ENCODE results near the gene EPG5. TPM values are rescaled to one million over a fixed set of nuclear protein-coding genes. Genes with fewer than 3 reads are reported as not detected.

EPG5 gene
- polyA plus RNA-seq, 2 of the 4 experiments (the other 2 are of a cell fraction), result 3.8 to 10.7 TPM

DNA sequence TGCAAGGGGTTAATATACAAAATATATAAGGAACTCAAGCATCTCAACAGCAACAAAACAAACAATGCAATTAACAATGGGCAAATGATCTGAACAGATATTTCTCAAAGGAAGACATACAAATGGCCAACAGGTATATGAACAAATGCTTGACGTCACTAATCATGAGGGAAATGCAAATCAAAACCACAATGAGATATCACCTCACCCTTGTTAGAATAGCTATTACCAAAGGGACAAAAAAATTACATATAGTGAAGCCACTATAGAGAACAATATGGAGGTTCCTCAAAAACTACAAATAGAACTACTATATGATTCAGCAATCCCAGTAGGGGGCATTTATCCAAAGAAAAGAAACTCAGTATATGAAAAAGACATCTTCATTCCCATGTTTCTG lies 145.4 kb downstream of the EPG5 start:
- 94% methylated on average over 1 of the region's 1 CpG for WGBS (ENCODE audit: missing lambda C conversion rate)
- no peak for FAIRE-seq

GRCh38 chr18:45821026-45821425 lies 146.1 kb downstream of the EPG5 start:
- DNase-seq (ENCODE audit: low read depth in 1 of 2, low spot score in 1 of 2), result no peak
- Histone ChIP-seq H3K4me2 (no peak overlapping the region), H3K27ac (no peak overlapping the region), H3K4me1 (no peaks in the 10 kb centered on the region), H3K9me3 (no peaks in the 10 kb centered on the region), H3K4me3 (no peak overlapping the region)
- no peak for TF ChIP-seq EP300 (IDR thresholded peaks at IDR 0.05)
- TF ChIP-seq SREBF2 (IDR thresholded peaks at IDR 0.05), result no peak
- no peak for TF ChIP-seq JUNB (IDR thresholded peaks at IDR 0.05)
- no peak for TF ChIP-seq KDM1A (IDR thresholded peaks at IDR 0.05; ENCODE audit: low read depth)
- no peak for TF ChIP-seq E2F6 (IDR thresholded peaks at IDR 0.05; ENCODE audit: borderline replicate concordance, low read depth)
- TF ChIP-seq, protein P1, sequence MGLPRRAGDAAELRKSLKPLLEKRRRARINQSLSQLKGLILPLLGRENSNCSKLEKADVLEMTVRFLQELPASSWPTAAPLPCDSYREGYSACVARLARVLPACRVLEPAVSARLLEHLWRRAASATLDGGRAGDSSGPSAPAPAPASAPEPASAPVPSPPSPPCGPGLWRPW (IDR thresholded peaks at IDR 0.05), result no peak
- TF ChIP-seq ELK1 (IDR thresholded peaks at IDR 0.05; ENCODE audit: low read depth, low read length), result no peak
- no peak for TF ChIP-seq NFE2L2 (conservative IDR thresholded peaks at IDR 0.05; ENCODE audit: low read length)
- no peak for TF ChIP-seq REST (IDR thresholded peaks at IDR 0.05)
- no peak for TF ChIP-seq HOXB13 (CRISPR knock-in tag; IDR thresholded peaks at IDR 0.05; ENCODE audit: low read depth)
- no peak for TF ChIP-seq TFCP2L1 (CRISPR knock-in tag; IDR thresholded peaks at IDR 0.05)
- no peak for TF ChIP-seq GATA3 (IDR thresholded peaks at IDR 0.05; ENCODE audit: borderline replicate concordance)
- no peak for TF ChIP-seq POLR2A (IDR thresholded peaks at IDR 0.05; ENCODE audit: low read length)
- no peak for TF ChIP-seq NR3C1 (IDR thresholded peaks at IDR 0.05)
- TF ChIP-seq NPAS2 (CRISPR knock-in tag; IDR thresholded peaks at IDR 0.05; ENCODE audit: borderline replicate concordance), result no peak
- TF ChIP-seq, protein P2, sequence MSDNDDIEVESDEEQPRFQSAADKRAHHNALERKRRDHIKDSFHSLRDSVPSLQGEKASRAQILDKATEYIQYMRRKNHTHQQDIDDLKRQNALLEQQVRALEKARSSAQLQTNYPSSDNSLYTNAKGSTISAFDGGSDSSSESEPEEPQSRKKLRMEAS (IDR thresholded peaks at IDR 0.05), result no peak
- TF ChIP-seq SMC3 (IDR thresholded peaks at IDR 0.05), result no peak
- 90% methylated on average over 2 of the region's 2 CpGs for WGBS (ENCODE audit: missing lambda C conversion rate)
- ATAC-seq, result no peak
- no peak for FAIRE-seq
- ChIA-PET CTCF (interaction anchor here (1.1 kb wide), 1 partner anchor 95 kb away, joined by 3 read pairs; no protein-coding TSS in a partner anchor), POLR2A (no interaction called here)

More for the DNA sequence above, 145.4 kb downstream of the EPG5 start:
- Histone ChIP-seq H3K4me2 (no peak overlapping the region), H3K27ac (no peak overlapping the region), H3K4me3 (no peak overlapping the region), H3K4me1 (no peaks in the 10 kb centered on the region), H3K9me3 (no peaks in the 10 kb centered on the region)
- DNase-seq (ENCODE audit: low read depth in 1 of 2, low spot score in 1 of 2), result no peak
- ChIA-PET CTCF (interaction anchor here (1.1 kb wide), 1 partner anchor 96 kb away, joined by 3 read pairs; no protein-coding TSS in a partner anchor), POLR2A (no interaction called here)
- TF ChIP-seq, protein P3, sequence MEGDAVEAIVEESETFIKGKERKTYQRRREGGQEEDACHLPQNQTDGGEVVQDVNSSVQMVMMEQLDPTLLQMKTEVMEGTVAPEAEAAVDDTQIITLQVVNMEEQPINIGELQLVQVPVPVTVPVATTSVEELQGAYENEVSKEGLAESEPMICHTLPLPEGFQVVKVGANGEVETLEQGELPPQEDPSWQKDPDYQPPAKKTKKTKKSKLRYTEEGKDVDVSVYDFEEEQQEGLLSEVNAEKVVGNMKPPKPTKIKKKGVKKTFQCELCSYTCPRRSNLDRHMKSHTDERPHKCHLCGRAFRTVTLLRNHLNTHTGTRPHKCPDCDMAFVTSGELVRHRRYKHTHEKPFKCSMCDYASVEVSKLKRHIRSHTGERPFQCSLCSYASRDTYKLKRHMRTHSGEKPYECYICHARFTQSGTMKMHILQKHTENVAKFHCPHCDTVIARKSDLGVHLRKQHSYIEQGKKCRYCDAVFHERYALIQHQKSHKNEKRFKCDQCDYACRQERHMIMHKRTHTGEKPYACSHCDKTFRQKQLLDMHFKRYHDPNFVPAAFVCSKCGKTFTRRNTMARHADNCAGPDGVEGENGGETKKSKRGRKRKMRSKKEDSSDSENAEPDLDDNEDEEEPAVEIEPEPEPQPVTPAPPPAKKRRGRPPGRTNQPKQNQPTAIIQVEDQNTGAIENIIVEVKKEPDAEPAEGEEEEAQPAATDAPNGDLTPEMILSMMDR (IDR thresholded peaks at IDR 0.05), result no peak
- TF ChIP-seq POLR2A (IDR thresholded peaks at IDR 0.05; ENCODE audit: low read length), result no peak
- no peak for TF ChIP-seq TFCP2L1 (CRISPR knock-in tag; IDR thresholded peaks at IDR 0.05)
- no peak for TF ChIP-seq JUN (IDR thresholded peaks at IDR 0.05)
- TF ChIP-seq, protein P4, sequence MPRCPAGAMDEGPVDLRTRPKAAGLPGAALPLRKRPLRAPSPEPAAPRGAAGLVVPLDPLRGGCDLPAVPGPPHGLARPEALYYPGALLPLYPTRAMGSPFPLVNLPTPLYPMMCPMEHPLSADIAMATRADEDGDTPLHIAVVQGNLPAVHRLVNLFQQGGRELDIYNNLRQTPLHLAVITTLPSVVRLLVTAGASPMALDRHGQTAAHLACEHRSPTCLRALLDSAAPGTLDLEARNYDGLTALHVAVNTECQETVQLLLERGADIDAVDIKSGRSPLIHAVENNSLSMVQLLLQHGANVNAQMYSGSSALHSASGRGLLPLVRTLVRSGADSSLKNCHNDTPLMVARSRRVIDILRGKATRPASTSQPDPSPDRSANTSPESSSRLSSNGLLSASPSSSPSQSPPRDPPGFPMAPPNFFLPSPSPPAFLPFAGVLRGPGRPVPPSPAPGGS (IDR thresholded peaks at IDR 0.05), result no peak
- TF ChIP-seq CBX8 (IDR thresholded peaks at IDR 0.05), result no peak
- no peak for TF ChIP-seq ZSCAN20 (CRISPR knock-in tag; IDR thresholded peaks at IDR 0.05)
- TF ChIP-seq NFE2L2 (conservative IDR thresholded peaks at IDR 0.05; ENCODE audit: low read length), result no peak
- no peak for TF ChIP-seq ZC3H11A (IDR thresholded peaks at IDR 0.05)
- TF ChIP-seq BHLHE40 (IDR thresholded peaks at IDR 0.05; ENCODE audit: low read depth, low read length), result no peak
- TF ChIP-seq MYC (IDR thresholded peaks at IDR 0.05; ENCODE audit: borderline replicate concordance, low read length), result no peak
- ATAC-seq, result no peak

Data from A549 (cell line).